Spleen (tissue), 7 donors: Measurements from ENCODE around the gene TMEM252.

Experiments
- POLR2A ChIP-seq, 3 donors: fragments of 450-650 bp; IDR thresholded peaks; one replicate each; pipeline ENCODE4 v1.5.1; 2017; ENCODE audit warnings: antibody characterized with exemption in 3 of 3, mild to moderate bottlenecking in 1 of 3
- TF ChIP-seq, protein P1 (sequence below), 11 experiments: fragments of 200-600 bp in 7 of 11; fragments of 450-650 bp in 4 of 11; sonication (generic) in 4 of 11; IDR thresholded peaks in 8 of 11; conservative IDR thresholded peaks in 3 of 11; 1 replicate in 7 of 11; 2 replicates in 4 of 11; pipeline versions ENCODE4 v1.4.0 to v1.8.0; 2016 to 2021; ENCODE audit warnings: antibody characterized with exemption in 11 of 11, inconsistent platforms in 4 of 11, mild to moderate bottlenecking in 1 of 11
- donor health status: DM: no; HTN: no; CAD: no; lungs with moderate emphysema.
- donor health status: DM: no; HTN: no; CAD: no.
- donor health status: DM: no; HTN: no; CAD: no.

GRCh38 chr9:68509689-68510088 lies 31.0 kb downstream of the TMEM252 start:
- TF ChIP-seq POLR2A (IDR thresholded peaks at IDR 0.05): no peak
- TF ChIP-seq, protein P1, sequence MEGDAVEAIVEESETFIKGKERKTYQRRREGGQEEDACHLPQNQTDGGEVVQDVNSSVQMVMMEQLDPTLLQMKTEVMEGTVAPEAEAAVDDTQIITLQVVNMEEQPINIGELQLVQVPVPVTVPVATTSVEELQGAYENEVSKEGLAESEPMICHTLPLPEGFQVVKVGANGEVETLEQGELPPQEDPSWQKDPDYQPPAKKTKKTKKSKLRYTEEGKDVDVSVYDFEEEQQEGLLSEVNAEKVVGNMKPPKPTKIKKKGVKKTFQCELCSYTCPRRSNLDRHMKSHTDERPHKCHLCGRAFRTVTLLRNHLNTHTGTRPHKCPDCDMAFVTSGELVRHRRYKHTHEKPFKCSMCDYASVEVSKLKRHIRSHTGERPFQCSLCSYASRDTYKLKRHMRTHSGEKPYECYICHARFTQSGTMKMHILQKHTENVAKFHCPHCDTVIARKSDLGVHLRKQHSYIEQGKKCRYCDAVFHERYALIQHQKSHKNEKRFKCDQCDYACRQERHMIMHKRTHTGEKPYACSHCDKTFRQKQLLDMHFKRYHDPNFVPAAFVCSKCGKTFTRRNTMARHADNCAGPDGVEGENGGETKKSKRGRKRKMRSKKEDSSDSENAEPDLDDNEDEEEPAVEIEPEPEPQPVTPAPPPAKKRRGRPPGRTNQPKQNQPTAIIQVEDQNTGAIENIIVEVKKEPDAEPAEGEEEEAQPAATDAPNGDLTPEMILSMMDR (IDR thresholded peaks at IDR 0.05 in 8 of 11, conservative IDR thresholded peaks at IDR 0.05 in 3 of 11): no peak
